Transverse colon (tissue), 4 donors: ENCODE measurements around the gene DNAJC10.

Experiments
- EP300 ChIP-seq: sonication (generic); formaldehyde crosslinking; IDR thresholded peaks from one replicate; pipeline ENCODE4 v1.6.1; 2017; ENCODE audit warnings: antibody characterized with exemption, low read depth
- POLR2A ChIP-seq: fragments of 450-650 bp; IDR thresholded peaks from one replicate; pipeline ENCODE4 v1.6.1; 2016; ENCODE audit warnings: antibody characterized with exemption, mild to moderate bottlenecking, moderate library complexity
- POLR2AphosphoS5 ChIP-seq, 3 donors: sonication (generic); formaldehyde crosslinking; IDR thresholded peaks; one replicate each; pipeline ENCODE4 v1.6.1; 2016; ENCODE audit warnings: antibody characterized with exemption in 3 of 3
- TF ChIP-seq, protein P1 (sequence below), 5 experiments: fragments of 200-600 bp in 3 of 5; fragments of 450-650 bp in 2 of 5; sonication (generic) in 3 of 5; IDR thresholded peaks; 1 replicate in 2 of 5; 2 replicates in 3 of 5; pipeline ENCODE4 v1.5.1; 2016 to 2017; ENCODE audit warnings: antibody characterized with exemption in 5 of 5, inconsistent platforms in 3 of 5, mild to moderate bottlenecking in 2 of 5, moderate library complexity in 1 of 5

DNA sequence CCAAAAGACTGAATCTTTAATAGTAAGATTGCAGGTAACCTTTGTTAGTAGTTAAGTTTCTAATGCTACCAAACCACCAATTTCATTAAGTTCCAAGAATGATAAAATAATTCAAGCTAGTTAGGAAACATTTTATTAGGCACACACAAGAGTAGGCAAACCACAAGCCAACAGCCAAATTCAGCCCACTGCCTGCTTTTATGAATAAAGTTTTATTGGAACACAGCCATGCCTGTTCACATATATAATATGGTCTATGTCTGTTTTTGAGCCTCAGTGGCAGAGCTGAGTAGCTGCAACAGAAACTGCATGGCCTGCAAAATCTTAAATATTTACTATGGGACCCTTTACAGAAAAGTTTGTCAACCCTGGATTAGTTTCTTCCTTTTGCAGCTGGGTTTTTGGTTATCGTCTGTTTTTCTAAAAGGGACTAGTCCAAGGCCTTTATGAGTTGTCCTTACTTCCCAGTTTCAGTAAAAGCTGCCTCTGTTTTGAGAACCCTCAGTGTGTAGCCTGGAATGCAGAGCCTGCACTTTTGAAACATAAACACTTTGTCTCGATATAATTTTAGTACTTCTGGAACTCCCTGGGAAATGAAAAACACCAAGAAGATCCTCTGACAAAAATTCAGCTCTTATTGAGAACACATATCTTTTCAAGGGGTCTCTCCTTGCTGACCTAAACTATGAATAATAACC is 111.3 kb downstream of the DNAJC10 start:
- TF ChIP-seq, protein P1, sequence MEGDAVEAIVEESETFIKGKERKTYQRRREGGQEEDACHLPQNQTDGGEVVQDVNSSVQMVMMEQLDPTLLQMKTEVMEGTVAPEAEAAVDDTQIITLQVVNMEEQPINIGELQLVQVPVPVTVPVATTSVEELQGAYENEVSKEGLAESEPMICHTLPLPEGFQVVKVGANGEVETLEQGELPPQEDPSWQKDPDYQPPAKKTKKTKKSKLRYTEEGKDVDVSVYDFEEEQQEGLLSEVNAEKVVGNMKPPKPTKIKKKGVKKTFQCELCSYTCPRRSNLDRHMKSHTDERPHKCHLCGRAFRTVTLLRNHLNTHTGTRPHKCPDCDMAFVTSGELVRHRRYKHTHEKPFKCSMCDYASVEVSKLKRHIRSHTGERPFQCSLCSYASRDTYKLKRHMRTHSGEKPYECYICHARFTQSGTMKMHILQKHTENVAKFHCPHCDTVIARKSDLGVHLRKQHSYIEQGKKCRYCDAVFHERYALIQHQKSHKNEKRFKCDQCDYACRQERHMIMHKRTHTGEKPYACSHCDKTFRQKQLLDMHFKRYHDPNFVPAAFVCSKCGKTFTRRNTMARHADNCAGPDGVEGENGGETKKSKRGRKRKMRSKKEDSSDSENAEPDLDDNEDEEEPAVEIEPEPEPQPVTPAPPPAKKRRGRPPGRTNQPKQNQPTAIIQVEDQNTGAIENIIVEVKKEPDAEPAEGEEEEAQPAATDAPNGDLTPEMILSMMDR (IDR thresholded peaks at IDR 0.05): no peak
- TF ChIP-seq POLR2A (no peak), POLR2AphosphoS5 (IDR thresholded peaks at IDR 0.05) (no peak), EP300 (no peak)
